Natural killer cell (primary cell): ENCODE results near the gene ELFN2. TPM values are rescaled to one million over a fixed set of nuclear protein-coding genes. Genes with fewer than 3 reads are reported as not detected.

ENCODE experiments used
- ATAC-seq, 3 donors: fragments of 150-1000 bp in 2 of 3; fragments of 200-7000 bp in 1 of 3; cut with Tn5 transposase; 1 replicate in 1 of 3; 2 replicates in 2 of 3; pipeline ENCODE4 v1.10.0; 2021; ENCODE audit warnings: mild to moderate bottlenecking in 2 of 3, moderate library complexity in 2 of 3
- DNase-seq, 2 donors: peaks; one replicate each; pipeline versions ENCODE4 v3.0.0 to v3.0.0-alpha.2; 2013 to 2021; ENCODE audit warnings: mixed read lengths in 1 of 2
- H3K27ac ChIP-seq: one replicate; pipeline ENCODE4 v1.5.1; 2013; ENCODE audit warnings: mild to moderate bottlenecking, low read length
- H3K27me3 ChIP-seq: one replicate; pipeline ENCODE4 v1.6.1; 2013; ENCODE audit warnings: low read length; ENCODE audit not compliant: control insufficient read depth, insufficient read depth
- H3K36me3 ChIP-seq: one replicate; pipeline ENCODE4 v1.6.1; 2013; ENCODE audit warnings: low read length; ENCODE audit not compliant: control insufficient read depth, insufficient read depth
- H3K4me1 ChIP-seq: one replicate; pipeline ENCODE4 v1.6.1; 2013; ENCODE audit warnings: low read length; ENCODE audit not compliant: control insufficient read depth, insufficient read depth
- H3K4me3 ChIP-seq: one replicate; pipeline ENCODE4 v1.5.1; 2013; ENCODE audit warnings: low read length
- H3K9me3 ChIP-seq: one replicate; pipeline ENCODE4 v1.6.1; 2013; ENCODE audit warnings: low read length; ENCODE audit not compliant: control insufficient read depth, insufficient read depth
- H3K27ac Mint-ChIP-seq, 2 donors: one replicate each; pipeline ENCODE4 v1.8.0; 2022; ENCODE audit warnings: mild to moderate bottlenecking in 2 of 2, mixed read lengths in 2 of 2, moderate library complexity in 1 of 2
- H3K27me3 Mint-ChIP-seq, 2 donors: one replicate each; pipeline ENCODE4 v1.8.0; 2022; ENCODE audit warnings: low read depth in 2 of 2, mixed read lengths in 2 of 2
- H3K36me3 Mint-ChIP-seq: one replicate; pipeline ENCODE4 v1.8.0; 2022; ENCODE audit warnings: mixed read lengths
- H3K4me1 Mint-ChIP-seq, 2 donors: one replicate each; pipeline ENCODE4 v1.8.0; 2022; ENCODE audit warnings: mixed read lengths in 2 of 2
- H3K4me3 Mint-ChIP-seq: one replicate; pipeline ENCODE4 v1.8.0; 2022; ENCODE audit warnings: mild to moderate bottlenecking, moderate library complexity, mixed read lengths
- H3K9me3 Mint-ChIP-seq, 2 donors: one replicate each; pipeline ENCODE4 v1.8.0; 2022; ENCODE audit warnings: mixed read lengths in 2 of 2
- WGBS: methylation state at CpG from one replicate; pipeline ENCODE4 v1.1.7; 2013; ENCODE audit warnings: missing lambda C conversion rate; ENCODE audit not compliant: insufficient coverage; 5-methylcytosine and 5-hydroxymethylcytosine counted together
- intact Hi-C: fragments of 100-400 bp; cut with micrococcal nuclease; formaldehyde crosslinking; loops from one replicate; pipeline ENCODE4 v1.14.2; 2022
- total RNA-seq, 4 donors: library from RNA; stranded (reverse); fragments of 120-200 nt in 1 of 4; gene quantifications; one replicate each; pipeline versions ENCODE4 v1.2.3 to v1.2.4, GENCODE V29; 2013 to 2022
- TF ChIP-seq, protein P1 (sequence below): fragments of 200-600 bp; IDR thresholded peaks from one replicate; pipeline ENCODE4 v1.8.0; 2022; ENCODE audit warnings: antibody characterized with exemption

Gene ELFN2
- total RNA-seq, 3 donors from 2014 or later (not counting 1 experiment from before 2014, with no cell fraction given): 0.33 to 0.49 (median 0.36) TPM

DNA sequence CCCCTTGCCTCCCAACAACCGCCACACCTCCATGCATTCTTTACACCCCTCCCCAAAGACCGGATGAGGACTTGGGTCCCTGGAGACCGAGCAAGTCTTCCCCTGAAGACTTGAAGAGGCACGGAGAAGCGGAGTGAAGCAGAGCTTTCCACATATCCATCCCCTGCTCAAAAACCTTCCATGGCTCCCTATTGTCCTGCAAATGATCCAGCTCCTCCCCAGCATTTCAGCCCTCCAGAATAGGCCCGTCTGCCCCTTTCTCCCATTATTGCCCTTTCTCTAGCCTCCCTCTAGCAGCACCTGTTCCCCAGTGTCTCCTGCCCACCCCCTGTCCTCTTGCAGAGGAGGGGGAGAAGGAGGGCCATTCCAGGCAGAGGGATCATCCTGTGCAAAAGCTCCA, 85.2 kb downstream of the ELFN2 start:
- intact Hi-C loops: no loop called here
- Mint-ChIP-seq H3K9me3 (no peaks in the 10 kb centered on the region), H3K27me3 (peaks cover 0 to 11% of the 10 kb centered on the region in 2 donors), H3K36me3 (no peaks in the 10 kb centered on the region), H3K4me1 (no peaks in the 10 kb centered on the region), H3K27ac (no peak overlapping the region), H3K4me3 (no peak overlapping the region)
- no peaks in the 10 kb centered on the region for H3K36me3 ChIP-seq
- ATAC-seq (no peak), DNase-seq (no peak)
- H3K4me1 ChIP-seq: no peaks in the 10 kb centered on the region
- H3K9me3 ChIP-seq: no peaks in the 10 kb centered on the region
- 88% methylated on average over 6 of the region's 6 CpGs for WGBS
- H3K4me3 ChIP-seq: no peak overlapping the region
- TF ChIP-seq, protein P1, sequence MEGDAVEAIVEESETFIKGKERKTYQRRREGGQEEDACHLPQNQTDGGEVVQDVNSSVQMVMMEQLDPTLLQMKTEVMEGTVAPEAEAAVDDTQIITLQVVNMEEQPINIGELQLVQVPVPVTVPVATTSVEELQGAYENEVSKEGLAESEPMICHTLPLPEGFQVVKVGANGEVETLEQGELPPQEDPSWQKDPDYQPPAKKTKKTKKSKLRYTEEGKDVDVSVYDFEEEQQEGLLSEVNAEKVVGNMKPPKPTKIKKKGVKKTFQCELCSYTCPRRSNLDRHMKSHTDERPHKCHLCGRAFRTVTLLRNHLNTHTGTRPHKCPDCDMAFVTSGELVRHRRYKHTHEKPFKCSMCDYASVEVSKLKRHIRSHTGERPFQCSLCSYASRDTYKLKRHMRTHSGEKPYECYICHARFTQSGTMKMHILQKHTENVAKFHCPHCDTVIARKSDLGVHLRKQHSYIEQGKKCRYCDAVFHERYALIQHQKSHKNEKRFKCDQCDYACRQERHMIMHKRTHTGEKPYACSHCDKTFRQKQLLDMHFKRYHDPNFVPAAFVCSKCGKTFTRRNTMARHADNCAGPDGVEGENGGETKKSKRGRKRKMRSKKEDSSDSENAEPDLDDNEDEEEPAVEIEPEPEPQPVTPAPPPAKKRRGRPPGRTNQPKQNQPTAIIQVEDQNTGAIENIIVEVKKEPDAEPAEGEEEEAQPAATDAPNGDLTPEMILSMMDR: no peak
- H3K27ac ChIP-seq: no peak overlapping the region
- no peaks in the 10 kb centered on the region for H3K27me3 ChIP-seq

DNA sequence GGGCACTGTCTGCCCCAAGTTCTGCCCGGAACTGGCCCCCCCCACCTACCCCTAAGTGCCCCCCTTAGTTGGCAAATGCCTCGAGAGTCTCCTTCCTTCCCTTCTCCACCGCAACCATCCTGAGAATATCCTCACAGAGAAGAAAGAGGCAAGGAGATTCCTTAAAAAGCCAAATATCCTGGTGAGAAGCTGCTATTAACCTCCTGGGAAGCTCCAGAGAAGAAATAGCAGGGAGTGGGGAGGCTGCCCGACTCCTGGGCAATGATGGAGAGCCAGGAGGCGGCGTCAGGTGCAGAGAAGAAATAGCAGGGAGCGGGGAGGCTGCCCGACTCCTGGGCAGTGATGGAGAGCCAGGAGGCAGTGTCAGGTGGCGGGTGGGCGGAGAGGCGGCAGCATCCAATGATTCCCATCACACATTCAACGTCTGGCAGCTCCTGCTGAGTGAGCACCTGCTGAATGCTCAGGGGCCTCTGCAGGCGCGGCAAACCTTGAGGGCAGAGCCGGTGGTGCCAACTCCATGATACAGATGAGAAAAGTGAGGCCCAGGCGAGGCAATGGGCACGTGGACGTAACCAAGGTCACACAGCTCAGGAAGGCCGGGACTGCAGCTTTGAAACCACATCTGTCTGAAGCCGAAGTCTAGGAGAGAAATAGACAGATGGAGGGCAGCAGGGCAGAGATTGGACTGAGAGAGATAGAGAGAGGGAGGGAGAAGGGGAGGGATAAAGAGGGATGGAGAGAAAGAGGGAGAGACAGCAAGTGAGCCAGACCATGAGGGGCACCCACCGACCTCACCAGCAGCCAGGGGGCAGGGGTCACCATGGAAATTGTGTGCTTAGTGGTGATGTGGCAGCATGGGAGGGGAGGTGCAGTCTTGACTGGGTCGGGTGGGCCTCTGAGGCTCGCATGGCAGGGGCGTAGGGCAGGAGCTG, 86.7 kb downstream of the ELFN2 start:
- Mint-ChIP-seq H3K4me1 (no peaks in the 10 kb centered on the region), H3K27me3 (peaks cover 6 to 21% of the 10 kb centered on the region in 2 donors), H3K9me3 (no peaks in the 10 kb centered on the region), H3K36me3 (no peaks in the 10 kb centered on the region), H3K4me3 (no peak overlapping the region), H3K27ac (no peak overlapping the region)
- no peak for ATAC-seq
- Histone ChIP-seq H3K27me3 (peaks cover 3% of the 10 kb centered on the region), H3K36me3 (no peaks in the 10 kb centered on the region), H3K4me1 (no peaks in the 10 kb centered on the region), H3K4me3 (no peak overlapping the region), H3K9me3 (no peaks in the 10 kb centered on the region), H3K27ac (no peak overlapping the region)
- TF ChIP-seq, protein P1: no peak
- no peak for DNase-seq
- WGBS: 69% methylated on average over 23 of the region's 24 CpGs
- intact Hi-C loops: no loop called here

DNA sequence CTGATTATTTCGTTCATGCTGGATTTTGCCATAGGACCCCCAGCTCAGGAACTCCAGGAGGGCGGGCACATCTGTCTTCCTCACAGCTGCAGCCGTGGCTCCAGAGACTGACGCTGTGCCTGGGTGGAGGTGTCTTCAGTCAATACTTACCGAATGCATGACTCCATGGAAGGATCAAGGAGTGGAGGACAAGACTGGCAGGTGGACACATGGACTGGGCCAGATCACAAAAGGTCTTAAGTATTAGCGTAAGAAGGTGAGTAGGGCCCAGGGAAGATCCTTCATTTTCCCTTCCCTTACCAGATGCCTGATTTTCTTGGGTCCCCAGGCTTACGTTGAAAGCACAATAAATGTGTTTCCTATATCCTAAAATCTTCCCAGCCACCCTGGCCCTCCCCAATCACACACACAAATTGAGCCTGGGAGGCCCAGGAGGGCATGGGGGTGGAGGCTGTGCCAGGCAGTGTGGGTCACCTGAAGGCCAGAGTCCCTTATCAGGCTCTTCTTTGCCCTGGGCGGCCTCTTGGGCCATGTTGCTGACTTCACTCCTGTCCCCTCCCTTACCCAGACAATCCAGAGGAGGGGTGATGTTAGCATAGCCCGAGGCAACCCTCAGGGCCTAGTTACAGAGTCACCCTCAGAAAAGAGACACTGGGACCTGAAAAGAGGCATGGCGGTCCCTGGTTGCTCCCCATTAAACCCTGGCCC, 88.6 kb downstream of the ELFN2 start:
- H3K9me3 Mint-ChIP-seq: no peaks in the 10 kb centered on the region
- H3K4me1 Mint-ChIP-seq: peaks cover 0 to 6% of the 10 kb centered on the region in 2 donors
- no peaks in the 10 kb centered on the region for H3K36me3 ChIP-seq
- intact Hi-C loops: no loop called here
- H3K4me1 ChIP-seq: peaks cover 3% of the 10 kb centered on the region
- no peak overlapping the region for H3K27ac ChIP-seq
- DNase-seq (no peak), ATAC-seq (no peak)
- H3K27me3 ChIP-seq: peaks cover 19% of the 10 kb centered on the region
- peaks cover 19 to 29% of the 10 kb centered on the region in 2 donors for H3K27me3 Mint-ChIP-seq
- TF ChIP-seq, protein P1: no peak
- 89% methylated on average over 10 of the region's 10 CpGs for WGBS
- H3K27ac Mint-ChIP-seq: no peak overlapping the region
- no peaks in the 10 kb centered on the region for H3K36me3 Mint-ChIP-seq
- peaks cover 3% of the 10 kb centered on the region for H3K9me3 ChIP-seq
- no peak overlapping the region for H3K4me3 ChIP-seq
- no peak overlapping the region for H3K4me3 Mint-ChIP-seq
